ENCODE data around the gene PPP1R9A. TPM values are rescaled to one million over a fixed set of nuclear protein-coding genes. Genes with fewer than 3 reads are reported as not detected.
A peak's percentile ranks its signal among the peaks of the same experiment; 100 is the strongest.

Gene PPP1R9A
- total and polyA plus RNA-seq, 8 donors = 4.7 to 32.4 (median 16.8) TPM

- no peak for ATAC-seq
- Histone ChIP-seq H3K36me3 (no peaks in the 10 kb centered on the region), H3K4me1 (no peaks in the 10 kb centered on the region), H3K9me3 (no peaks in the 10 kb centered on the region), H3K27me3 (no peaks in the 10 kb centered on the region), H3K4me3 (no peak overlapping the region), H3K27ac (no peak overlapping the region)
- no peak for TF ChIP-seq CTCF (IDR thresholded peaks at IDR 0.05)
- 97 to 99% methylated on average over 3 of the region's 3 CpGs for WGBS, 2 donors
- no peak for DNase-seq
- intact Hi-C loops (cut with DNase I) = no loop called here
- FAIRE-seq = no peak
These were observed 283.1 kb downstream of the PPP1R9A start for GRCh38 chr7:95190515-95190914.

DNA sequence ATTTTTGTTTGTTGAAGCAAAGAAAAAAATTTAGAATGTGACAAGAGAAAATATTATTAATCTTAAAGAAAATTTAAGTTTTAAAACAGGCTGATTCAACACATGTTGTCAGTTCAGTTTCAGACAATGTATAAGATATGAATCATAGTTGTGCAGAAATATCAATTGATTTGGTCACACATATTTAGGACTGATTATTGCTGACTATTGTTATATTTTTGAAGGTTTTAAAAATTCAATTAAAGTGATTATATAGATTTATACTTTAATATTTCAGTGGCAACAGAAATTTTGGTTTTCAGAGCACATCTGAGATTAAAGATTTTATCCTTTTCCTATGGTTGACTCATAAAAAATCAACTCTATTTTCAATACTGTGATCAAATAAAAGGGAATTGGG is 284.4 kb downstream of the PPP1R9A start:
- no peaks in the 10 kb centered on the region for H3K36me3 ChIP-seq
- ATAC-seq (no peak), FAIRE-seq (peak; percentile 59), DNase-seq (no peak)
- H3K9me3 ChIP-seq = no peaks in the 10 kb centered on the region
- intact Hi-C loops (cut with DNase I) = no loop called here
- H3K4me1 ChIP-seq = no peaks in the 10 kb centered on the region
- TF ChIP-seq CTCF (IDR thresholded peaks at IDR 0.05) = no peak
- H3K27me3 ChIP-seq = no peaks in the 10 kb centered on the region
- H3K4me3 ChIP-seq = no peak overlapping the region
- no peak overlapping the region for H3K27ac ChIP-seq

- TF ChIP-seq CTCF (IDR thresholded peaks at IDR 0.05) = no peak
- no peak for ATAC-seq
- no peaks in the 10 kb centered on the region for H3K4me1 ChIP-seq
- H3K27me3 ChIP-seq = no peaks in the 10 kb centered on the region
- no peaks in the 10 kb centered on the region for H3K9me3 ChIP-seq
- no peak for DNase-seq
- FAIRE-seq = no peak
- no peak overlapping the region for H3K4me3 ChIP-seq
- no peak overlapping the region for H3K27ac ChIP-seq
- H3K36me3 ChIP-seq = no peaks in the 10 kb centered on the region
- 62 to 87% methylated on average over 1 of the region's 1 CpG for WGBS, 2 donors
- intact Hi-C loops (cut with DNase I) = no loop called here
These were observed 291.5 kb downstream of the PPP1R9A start for GRCh38 chr7:95198863-95199262.

GRCh38 chr7:95199779-95200558 is 292.6 kb downstream of the PPP1R9A start:
- peak; percentile 25 to 57 (median 48) for TF ChIP-seq CTCF (IDR thresholded peaks at IDR 0.05)
- Histone ChIP-seq H3K4me1 (no peaks in the 10 kb centered on the region), H3K4me3 (no peak overlapping the region), H3K27ac (no peak overlapping the region), H3K36me3 (no peaks in the 10 kb centered on the region), H3K27me3 (no peaks in the 10 kb centered on the region), H3K9me3 (no peaks in the 10 kb centered on the region)
- 58 to 60% methylated on average over 3 of the region's 3 CpGs for WGBS, 2 donors
- intact Hi-C loops (cut with DNase I) = no loop called here
- ATAC-seq (peak; percentile 75 to 96 (median 94)), DNase-seq (peak in 2 of 6 donors; percentile 23 to 52), FAIRE-seq (no peak)

DNA sequence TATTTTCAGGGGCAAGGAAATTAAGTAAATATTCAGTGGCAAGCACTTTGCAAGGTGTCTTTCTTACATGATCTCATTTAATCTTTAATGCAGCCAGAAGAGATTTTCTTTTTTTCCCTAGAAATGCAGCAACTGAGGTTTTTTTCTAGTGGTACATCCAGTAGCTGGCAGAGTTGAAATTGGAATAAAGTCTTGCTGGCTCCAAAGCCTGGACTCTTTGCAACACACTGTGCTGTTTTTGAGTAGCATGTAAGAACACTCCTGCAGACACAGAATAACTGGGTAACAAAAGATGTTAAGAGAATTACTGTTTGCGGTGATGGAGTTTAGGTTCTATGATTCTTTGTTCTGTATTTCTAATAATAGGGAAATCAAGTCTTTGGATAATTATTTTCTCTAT is 293.3 kb downstream of the PPP1R9A start:
- H3K9me3 ChIP-seq = no peaks in the 10 kb centered on the region
- no peak overlapping the region for H3K27ac ChIP-seq
- no peak for FAIRE-seq
- intact Hi-C loops (cut with DNase I) = no loop called here
- no peaks in the 10 kb centered on the region for H3K27me3 ChIP-seq
- 90 to 100% methylated on average over 1 of the region's 1 CpG for whole genome bisulfite sequencing, 2 donors
- peaks cover 0 to 3% (median 0%) of the 10 kb centered on the region in 3 donors for H3K4me1 ChIP-seq
- no peaks in the 10 kb centered on the region for H3K36me3 ChIP-seq
- TF ChIP-seq CTCF (IDR thresholded peaks at IDR 0.05) = no peak
- no peak for ATAC-seq
- no peak overlapping the region for H3K4me3 ChIP-seq
- no peak for DNase-seq

Measured in pancreas (tissue), 10 donors.